K562 (cell line): ENCODE results near the gene DCAF10. TPM values are rescaled to one million over a fixed set of nuclear protein-coding genes. Genes with fewer than 3 reads are reported as not detected.

Source experiments
- ATAC-seq: fragments of 200-7000 bp; cut with Tn5 transposase; 3 replicates; pipeline ENCODE4 v1.9.1; 2020; ENCODE audit warnings: moderate library complexity
- BruUV-seq: library from RNA; stranded (reverse); fragments of 400-500 nt; replicated peaks from 2 replicates; lab custom pipeline; 2021; lab: Mats Ljungman, UMichigan
- CTCF ChIA-PET: fragments of 300-600 bp; formaldehyde crosslinking; extraction: SDS; loops from one replicate; lab custom pipeline; 2021; ENCODE audit warnings: low intra/inter-chr PET ratio; lab: Yijun Ruan, JAX
- POLR2A ChIA-PET: fragments of 300-600, 350-650 bp; sonication (Branson Sonifier 250); formaldehyde crosslinking; extraction: SDS; loops from one replicate; lab custom pipeline; 2021; ENCODE audit warnings: antibody characterized with exemption, inconsistent platforms; lab: Yijun Ruan, JAX
- DNase-seq, 4 experiments: peaks; one replicate each; pipeline versions ENCODE4 v3.0.0 to v3.0.0-alpha.2; 2011 to 2018; ENCODE audit warnings: low spot score in 3 of 4, mixed read lengths in 3 of 4; ENCODE audit errors: extremely low read depth in 1 of 4
- FAIRE-seq: peaks from 2 replicates; lab custom pipeline; 2011; peaks lifted over from hg19 to GRCh38; lab: Jason Lieb, UNC
- H2AFZ ChIP-seq: 2 replicates; pipeline ENCODE4 v1.6.0; 2011; ENCODE audit warnings: low read depth, low read length, control low read depth, inconsistent platforms
- H3K27ac ChIP-seq: fragments of 200-600 bp; 3 replicates; pipeline ENCODE4 v1.8.0; 2011; ENCODE audit warnings: low read depth, mild to moderate bottlenecking, control low read depth, inconsistent platforms, low read length, moderate library complexity, mixed read lengths; ENCODE audit errors: extremely low read depth
- H3K27me3 ChIP-seq, 2 experiments: fragments of 300-600 bp in 1 of 2; 2 replicates in 1 of 2; 3 replicates in 1 of 2; pipeline versions ENCODE4 v1.6.0 to v1.8.0; 2011; ENCODE audit warnings: inconsistent platforms in 2 of 2, low read length in 2 of 2, mild to moderate bottlenecking in 1 of 2, mixed read lengths in 1 of 2, moderate library complexity in 1 of 2; ENCODE audit not compliant: control insufficient read depth in 2 of 2, insufficient read depth in 2 of 2
- H3K36me3 ChIP-seq: fragments of 300-600 bp; 3 replicates; pipeline ENCODE4 v1.8.0; 2011; ENCODE audit warnings: mild to moderate bottlenecking, low read length, inconsistent platforms; ENCODE audit not compliant: control insufficient read depth, insufficient read depth
- H3K4me1 ChIP-seq, 2 experiments: fragments of 200-600 bp in 1 of 2; replicated peaks in 1 of 2; 2 replicates in 1 of 2; 3 replicates in 1 of 2; pipeline versions ENCODE4 v1.5.1 to v1.8.0; 2011; ENCODE audit warnings: inconsistent platforms in 2 of 2, low read length in 2 of 2, mild to moderate bottlenecking in 1 of 2, mixed read lengths in 1 of 2, moderate library complexity in 1 of 2; ENCODE audit not compliant: control insufficient read depth in 2 of 2, insufficient read depth in 2 of 2
- H3K4me2 ChIP-seq: 2 replicates; pipeline ENCODE4 v1.6.1; 2011; ENCODE audit warnings: low read length, control low read depth, inconsistent platforms, mixed read lengths; ENCODE audit not compliant: insufficient read depth
- H3K4me3 ChIP-seq: fragments of 200-600 bp; sonication (generic), shearing (Covaris generic); 2 replicates; pipeline ENCODE4 v1.5.1; 2016; ENCODE audit warnings: control low read depth, inconsistent platforms
- H3K79me2 ChIP-seq: fragments of 200-600 bp; 3 replicates; pipeline ENCODE4 v1.8.0; 2011; ENCODE audit warnings: low read length, inconsistent platforms; ENCODE audit not compliant: control insufficient read depth, insufficient read depth
- H3K9ac ChIP-seq, 2 experiments: 2 replicates each; pipeline versions ENCODE4 v1.6.0 to v1.6.1; 2011; ENCODE audit warnings: low read depth in 2 of 2, low read length in 2 of 2, control low read depth in 1 of 2, inconsistent platforms in 1 of 2, mild to moderate bottlenecking in 1 of 2, mixed read lengths in 1 of 2; ENCODE audit not compliant: insufficient read depth in 1 of 2
- H3K9me1 ChIP-seq: one replicate; pipeline ENCODE4 v1.6.0; 2011; ENCODE audit warnings: inconsistent platforms, mild to moderate bottlenecking, low read length, moderate library complexity; ENCODE audit not compliant: control insufficient read depth, insufficient read depth
- H3K9me3 ChIP-seq: replicated peaks from 2 replicates; pipeline ENCODE4 v1.5.1; 2011; ENCODE audit warnings: low read depth, low read length, inconsistent platforms; ENCODE audit not compliant: control insufficient read depth, insufficient read depth
- H4K20me1 ChIP-seq: replicated peaks from 2 replicates; pipeline ENCODE4 v1.6.1; 2011; ENCODE audit warnings: low read length, inconsistent platforms, mixed read lengths; ENCODE audit not compliant: control insufficient read depth, insufficient read depth
- CBX1 ChIP-seq: sonication (generic); IDR thresholded peaks from 2 replicates; pipeline ENCODE4 v1.6.1; 2016; ENCODE audit warnings: antibody characterized with exemption, low read depth, mild to moderate bottlenecking
- CHAMP1 ChIP-seq: fragments of 450-650 bp; IDR thresholded peaks from 2 replicates; pipeline ENCODE4 v1.6.1; 2016; ENCODE audit warnings: mild to moderate bottlenecking
- PATZ1 ChIP-seq: fragments of 250-450 bp; sonication (Bioruptor Pico); IDR thresholded peaks from 2 replicates; pipeline ENCODE4 v1.5.0; 2020; ENCODE audit warnings: mild to moderate bottlenecking, borderline replicate concordance
- POLR2G ChIP-seq: fragments of 200-400 bp; formaldehyde crosslinking; IDR thresholded peaks from 2 replicates; pipeline ENCODE4 v1.6.1; 2017; ENCODE audit warnings: low read depth, mild to moderate bottlenecking, antibody characterized with exemption, low read length, moderate library complexity
- PRPF4 ChIP-seq: fragments of 200-400 bp; formaldehyde crosslinking; IDR thresholded peaks from one replicate; pipeline ENCODE4 v1.6.1; 2017; ENCODE audit warnings: low read length, low read depth, mild to moderate bottlenecking; ENCODE audit not compliant: insufficient read depth, poor library complexity, severe bottlenecking
- RBFOX2 ChIP-seq: fragments of 200-400 bp; formaldehyde crosslinking; IDR thresholded peaks from 2 replicates; pipeline ENCODE4 v1.6.1; 2017; ENCODE audit warnings: low read depth, mild to moderate bottlenecking, low read length, moderate library complexity
- SMAD1 ChIP-seq: fragments of 150-350 bp; IDR thresholded peaks from 2 replicates; pipeline ENCODE4 v1.6.1; 2014; ENCODE audit warnings: low read length, low read depth; ENCODE audit not compliant: partially characterized antibody
- SMAD2 ChIP-seq: fragments of 150-350 bp; IDR thresholded peaks from 2 replicates; pipeline ENCODE4 v1.6.1; 2014; ENCODE audit warnings: low read depth, mild to moderate bottlenecking, low read length
- ZBTB33 ChIP-seq: sonication (generic); formaldehyde crosslinking; IDR thresholded peaks from 2 replicates; pipeline ENCODE4 v1.8.1; 2023; ENCODE audit warnings: mild to moderate bottlenecking, missing genetic modification reagents
- WGBS: fragments of 100-300 bp; shearing (Covaris generic); methylation state at CpG from one replicate; pipeline ENCODE4 v1.1.6; 2016; ENCODE audit warnings: low coverage, mixed read lengths; ENCODE audit not compliant: insufficient coverage; ENCODE audit errors: missing lambda C conversion rate; 5-methylcytosine and 5-hydroxymethylcytosine counted together
- in situ Hi-C: fragments of 300-500 bp; cut with MboI; formaldehyde crosslinking; loops from 4 replicates; pipeline ENCODE4 v1.15.0; 2018; ENCODE audit warnings: inconsistent platforms, mixed read lengths
- intact Hi-C: fragments of 100-400 bp; cut with micrococcal nuclease; formaldehyde crosslinking; loops from 2 replicates; pipeline ENCODE4 v1.14.2; 2022
- polyA plus RNA-seq, 8 experiments: library from polyadenylated mRNA; depleted of rRNA in 4 of 8; stranded (reverse) in 5 of 8; unstranded in 3 of 8; fragments of >200 nt; fragmentation: Nextera tagmentation in 2 of 8; fragmentation: Illumina TruSeq in 1 of 8; extraction: Ambion mirVana in 2 of 8; extraction: Trizol in 1 of 8; gene quantifications; 2 replicates each; pipeline versions ENCODE4 v1.2.1 to v1.2.3, GENCODE V29; 2011 to 2014; ENCODE audit warnings: inconsistent platforms in 1 of 8, missing spikeins in 1 of 8
- total RNA-seq, 7 experiments: library from RNA; depleted of rRNA in 6 of 7; stranded (reverse); fragments of >200 nt in 6 of 7; fragmentation: Illumina TruSeq in 2 of 7; extraction: Trizol in 2 of 7; gene quantifications; 2 replicates each; pipeline versions ENCODE4 v1.2.1 to v1.2.3, GENCODE V29; 2011 to 2021; ENCODE audit warnings: low replicate concordance in 1 of 7

DCAF10 gene
- total and polyA plus RNA-seq, 9 of the 15 experiments (the other 6 are each of a cell fraction or from before 2014, with no cell fraction given): 6.8 to 40.1 (median 16.9) TPM

- peaks cover 3% of the 10 kb centered on the region for H3K9me1 ChIP-seq
- no TSS peak for BruUV-seq
- in situ Hi-C loops: no loop called here
- TF ChIP-seq PATZ1 (CRISPR knock-in tag): no peak
- no peak for TF ChIP-seq SMAD2
- peak; percentile 26; the same call in 1 of the 2 replicates for TF ChIP-seq CHAMP1
- peak; percentile 46; the same call in 1 of the 2 replicates for TF ChIP-seq POLR2G
- TF ChIP-seq RBFOX2: 0 out of 2 replicates have a peak, but pooled peaks have one; percentile 13
- peak; percentile 49; the same call in 1 of the 2 replicates for TF ChIP-seq CBX1
- TF ChIP-seq ZBTB33 (CRISPR knock-in tag): peak; percentile 97
- no peak for TF ChIP-seq PRPF4
- TF ChIP-seq SMAD1: no peak
- ATAC-seq (no peak), FAIRE-seq (no peak), DNase-seq (no peak)
- H3K4me3 ChIP-seq: no peak overlapping the region
- no peak overlapping the region for H3K9ac ChIP-seq
- 97% methylated on average over 32 of the region's 45 CpGs for WGBS
- peaks cover 8 to 24% of the 10 kb centered on the region in 2 experiments; a peak in 4 of 5 replicates for H3K4me1 ChIP-seq
- POLR2A ChIA-PET: no interaction called here
- H3K4me2 ChIP-seq: no peak overlapping the region
- CTCF ChIA-PET: no interaction called here
- H3K27me3 ChIP-seq: no peaks in the 10 kb centered on the region
- no peaks in the 10 kb centered on the region for H3K9me3 ChIP-seq
- no peak overlapping the region for H2AFZ ChIP-seq
- intact Hi-C loops: loop anchor here (5.0 to 10.0 kb wide), 2 partner anchors 195 to 278 kb away; partner anchors contain the start of genes SHB and TOMM5
- 0 out of 2 replicates have a peak, but pooled peaks cover 5% of the 10 kb centered on the region for H4K20me1 ChIP-seq
- peaks cover 39% of the 10 kb centered on the region for H3K79me2 ChIP-seq
- H3K36me3 ChIP-seq: peaks cover 20% of the 10 kb centered on the region
- H3K27ac ChIP-seq: no peak overlapping the region
These were observed 13.5 kb upstream of the DCAF10 start for GRCh38 chr9:37787059-37787458.
